HG03060 (cell line): ENCODE results near the gene NDST4.
A peak's percentile ranks its signal among the peaks of the same experiment; 100 is the strongest.

Experiments
- ATAC-seq: cut with Tn5 transposase; IDR thresholded peaks from one replicate; pipeline ENCODE4 v1.9.1; 2021; ENCODE audit warnings: low read depth, moderate number of reproducible peaks; ENCODE audit not compliant: unreplicated experiment

Gene NDST4

GRCh38 chr4:114811564-114812301 is 301.7 kb downstream of the NDST4 start:
- ATAC-seq = no peak

DNA sequence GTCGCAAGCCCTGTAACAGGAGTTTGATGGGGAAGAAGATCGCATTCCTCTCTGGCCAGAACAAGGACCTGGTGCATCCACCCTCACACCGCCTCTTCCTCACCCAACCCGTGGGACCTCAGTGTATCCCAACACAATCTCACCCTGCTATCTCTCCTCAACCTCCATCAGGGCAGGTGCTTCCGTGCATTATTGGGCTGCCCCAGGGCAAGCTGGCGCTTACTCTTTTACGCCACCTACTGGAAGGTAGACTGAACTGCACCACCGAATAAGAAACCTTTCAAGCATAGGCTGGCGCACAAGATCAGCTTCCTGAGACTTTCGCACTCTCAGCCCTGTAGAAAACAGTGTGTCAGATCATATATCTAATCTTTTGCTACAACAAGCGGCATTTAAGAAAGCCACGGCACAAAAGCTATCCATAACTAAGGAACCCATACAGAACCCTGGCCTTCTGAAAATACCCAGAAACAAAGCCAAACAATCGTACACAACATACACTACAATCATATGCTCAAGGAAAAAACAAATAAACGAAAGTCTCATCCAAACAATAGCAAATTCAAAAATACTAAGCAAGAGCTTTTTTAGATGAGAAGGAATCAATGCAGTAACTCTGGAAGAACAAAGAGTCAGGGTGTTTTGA is 305.5 kb downstream of the NDST4 start:
- peak; percentile 94 for ATAC-seq

- ATAC-seq = no peak
Measured at GRCh38 chr4:114807357-114807756, 306.1 kb downstream of the NDST4 start.

DNA sequence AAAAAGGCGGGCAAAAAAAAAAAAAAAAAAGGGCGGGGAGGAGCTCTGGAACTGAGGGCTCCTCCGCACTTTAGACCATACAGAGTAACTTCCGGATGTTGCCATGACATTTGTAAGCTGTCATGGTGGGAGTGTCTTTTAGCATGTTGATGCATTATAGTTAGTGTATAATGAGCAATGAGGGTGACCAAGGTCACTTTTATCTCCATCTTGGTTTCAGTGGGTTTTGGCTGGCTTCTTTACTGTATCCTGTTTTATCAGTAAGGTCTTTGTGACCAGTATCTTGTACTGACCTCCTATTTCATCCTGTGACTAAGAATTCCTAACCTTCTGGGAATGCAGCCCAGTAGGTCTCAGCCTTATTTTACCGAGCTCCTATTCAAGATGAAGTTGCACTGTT is 321.4 kb downstream of the NDST4 start:
- ATAC-seq = no peak

- ATAC-seq = no peak
Measured at GRCh38 chr4:114785570-114785969, 327.9 kb downstream of the NDST4 start.

- ATAC-seq = no peak
Measured at GRCh38 chr4:114783215-114783595, 330.2 kb downstream of the NDST4 start.

- no peak for ATAC-seq
Measured at GRCh38 chr4:114782415-114783214, 330.8 kb downstream of the NDST4 start.

DNA sequence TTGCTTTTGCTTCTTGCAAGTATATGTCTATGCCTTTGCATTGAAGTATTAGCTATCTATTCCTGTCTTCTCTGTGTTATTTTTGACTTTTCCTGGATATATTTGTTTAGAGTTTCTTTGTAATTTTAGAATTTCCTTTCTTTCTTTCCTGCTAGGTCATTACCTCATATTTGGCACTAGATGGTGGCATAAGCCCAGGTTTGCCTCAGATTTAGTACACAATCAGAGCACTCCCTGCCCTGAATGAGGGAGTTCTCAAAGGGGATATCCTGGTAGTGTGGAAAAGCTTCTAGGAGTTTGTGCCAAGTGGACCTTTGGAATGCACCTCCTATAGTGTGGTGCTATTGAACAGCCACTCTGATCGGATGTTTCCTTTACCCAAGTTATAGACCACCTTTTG is 333.2 kb downstream of the NDST4 start:
- ATAC-seq = no peak
